OCI-LY7 (cell line): ENCODE results near the gene LRRC4B. TPM values are rescaled to one million over a fixed set of nuclear protein-coding genes. Genes with fewer than 3 reads are reported as not detected.
A peak's percentile ranks its signal among the peaks of the same experiment; 100 is the strongest.

Experiments
- BruUV-seq: library from RNA; stranded (reverse); fragments of 400-500 nt; replicated peaks from 2 replicates; lab custom pipeline; 2021; lab: Mats Ljungman, UMichigan
- CTCF ChIA-PET: fragments of 300-600 bp; sonication (Branson Sonifier 250); formaldehyde crosslinking; loops from one replicate; lab custom pipeline; 2022; ENCODE audit warnings: antibody characterized with exemption; ENCODE audit not compliant: unreplicated experiment; lab: Charles Lee
- POLR2A ChIA-PET: fragments of 300-600 bp; sonication (Branson Sonifier 250); formaldehyde crosslinking; loops from one replicate; lab custom pipeline; 2022; ENCODE audit warnings: antibody characterized with exemption; lab: Charles Lee
- DNase-seq: peaks from one replicate; pipeline ENCODE4 v3.0.0-alpha.2; 2015; ENCODE audit warnings: low spot score
- H2AFZ ChIP-seq: fragments of 200-600 bp; sonication (generic), shearing (Covaris generic); 2 replicates; pipeline ENCODE4 v1.6.1; 2014; ENCODE audit warnings: mild to moderate bottlenecking, antibody characterized with exemption, low read length, moderate library complexity
- H3K27ac ChIP-seq: fragments of 200-600 bp; sonication (generic); 2 replicates; pipeline ENCODE4 v1.5.1; 2014; ENCODE audit warnings: mixed run types, low read depth, mild to moderate bottlenecking, moderate library complexity, low read length, inconsistent platforms; ENCODE audit not compliant: poor library complexity, severe bottlenecking
- H3K36me3 ChIP-seq: fragments of 200-600 bp; sonication (generic); 2 replicates; pipeline ENCODE4 v1.6.1; 2014; ENCODE audit warnings: mild to moderate bottlenecking, antibody characterized with exemption, low read length, moderate library complexity, mixed read lengths; ENCODE audit not compliant: insufficient read depth
- H3K4me1 ChIP-seq: fragments of 200-600 bp; sonication (generic); 2 replicates; pipeline ENCODE4 v1.5.1; 2014; ENCODE audit warnings: mild to moderate bottlenecking, low read length; ENCODE audit not compliant: insufficient read depth, poor library complexity, severe bottlenecking
- H3K4me2 ChIP-seq: fragments of 200-600 bp; sonication (generic); 2 replicates; pipeline ENCODE4 v1.6.1; 2014; ENCODE audit warnings: mild to moderate bottlenecking, low read length
- H3K4me3 ChIP-seq: fragments of 200-600 bp; sonication (generic); 2 replicates; pipeline ENCODE4 v1.5.1; 2014; ENCODE audit warnings: mild to moderate bottlenecking, low read depth, low read length; ENCODE audit not compliant: poor library complexity, severe bottlenecking
- H3K79me2 ChIP-seq: fragments of 200-600 bp; sonication (generic); 2 replicates; pipeline ENCODE4 v1.6.1; 2016; ENCODE audit warnings: low read depth, mild to moderate bottlenecking, low read length, moderate library complexity, mixed read lengths; ENCODE audit not compliant: insufficient read depth
- H3K9me2 ChIP-seq: fragments of 200-600 bp; sonication (generic); 2 replicates; pipeline ENCODE4 v1.6.1; 2016; ENCODE audit warnings: mild to moderate bottlenecking, low read length, mixed read lengths; ENCODE audit not compliant: insufficient read depth
- H3K9me3 ChIP-seq: fragments of 200-600 bp; sonication (generic); 2 replicates; pipeline ENCODE4 v1.6.1; 2014; ENCODE audit warnings: mild to moderate bottlenecking, mixed run types, low read length, mixed read lengths
- H4K20me1 ChIP-seq: fragments of 200-600 bp; sonication (generic); 2 replicates; pipeline ENCODE4 v1.6.1; 2014; ENCODE audit warnings: mild to moderate bottlenecking, antibody characterized with exemption, low read length, moderate library complexity, mixed read lengths; ENCODE audit not compliant: insufficient read depth
- EZH2phosphoT487 ChIP-seq: fragments of 200-600 bp; sonication (generic); IDR thresholded peaks from 2 replicates; pipeline ENCODE4 v1.6.1; 2018; ENCODE audit warnings: low read depth, borderline replicate concordance, mild to moderate bottlenecking, mixed run types, antibody characterized with exemption, low read length, moderate library complexity, mixed read lengths
- intact Hi-C: fragments of 100-400 bp; cut with micrococcal nuclease; formaldehyde crosslinking; loops from one replicate; pipeline ENCODE4 v1.10.0; 2022; ENCODE audit not compliant: unreplicated experiment
- total RNA-seq, 2 experiments: library from RNA; depleted of rRNA in 1 of 2; stranded (reverse); fragments of >200 nt in 1 of 2; shearing (Covaris generic) in 1 of 2; gene quantifications; 2 replicates each; pipeline ENCODE4 v1.2.3, GENCODE V29; 2014 to 2022
- TF ChIP-seq, protein P1 (sequence below): fragments of 200-600 bp; sonication (generic); conservative IDR thresholded peaks from 2 replicates; pipeline ENCODE4 v1.5.1; 2014; ENCODE audit warnings: mild to moderate bottlenecking, antibody characterized with exemption, low read length, moderate library complexity, mixed read lengths

Gene LRRC4B
- total RNA-seq, 2 experiments from 2014 or later = 0.29 TPM; not detected in 1

DNA sequence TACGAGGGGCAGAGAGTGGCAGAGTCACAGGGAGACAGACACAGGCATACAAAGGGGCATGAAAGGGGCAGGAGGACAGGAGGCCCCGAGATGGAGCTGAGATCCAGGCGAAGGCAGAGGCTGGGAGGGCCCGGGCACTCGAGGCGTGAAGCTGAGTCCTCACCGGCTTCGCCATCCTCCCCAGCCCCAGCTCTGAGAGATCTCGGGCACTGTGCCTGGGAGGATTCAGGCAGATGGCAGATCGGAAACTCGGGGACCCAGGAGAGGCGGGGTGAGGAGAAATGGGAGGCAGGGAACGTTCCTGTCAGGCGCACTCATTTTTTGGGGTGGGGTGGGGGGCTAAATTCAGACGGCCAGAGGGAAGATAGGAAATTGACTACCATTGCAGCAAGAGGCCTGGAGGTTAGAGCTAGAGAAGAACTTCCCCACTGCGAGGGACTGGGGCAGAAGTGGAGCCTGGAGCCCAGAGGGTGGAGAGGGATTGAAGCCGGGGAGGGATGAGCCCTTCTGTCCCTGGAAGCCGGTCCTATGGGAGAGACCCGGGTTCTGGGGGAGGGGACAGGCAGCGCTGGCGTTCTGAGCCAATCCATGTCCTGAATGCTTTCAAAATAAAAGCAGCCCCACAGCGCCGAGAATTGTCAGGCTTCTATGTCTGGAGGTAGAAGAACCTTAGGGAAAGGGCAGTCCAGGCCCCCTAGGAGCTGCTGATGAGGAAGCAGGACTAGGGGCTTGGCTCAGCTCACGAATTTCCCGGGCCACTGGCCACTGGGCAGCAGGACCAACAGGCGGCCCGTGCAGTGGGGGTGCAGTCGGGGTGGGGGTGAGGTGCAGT is 12.6 kb downstream of the LRRC4B start:
- ChIA-PET CTCF (interaction anchor here (0.6 to 0.7 kb wide), 4 partner anchors 22 to 1023 kb away, joined by 3 to 13 read pairs (median 3); no protein-coding TSS in a partner anchor), POLR2A (interaction anchor here (0.5 kb wide), 1 partner anchor 248 kb away, joined by 3 read pairs; no protein-coding TSS in a partner anchor)
- intact Hi-C loops = loop anchor here (2.0 kb wide), 1 partner anchor 199 kb away; no protein-coding TSS in a partner anchor
- Histone ChIP-seq H3K36me3 (no peaks in the 10 kb centered on the region), H3K27ac (no peak overlapping the region), H3K79me2 (no peaks in the 10 kb centered on the region), H4K20me1 (no peaks in the 10 kb centered on the region), H3K4me2 (peak overlapping the region; percentile 88), H3K9me3 (no peaks in the 10 kb centered on the region), H2AFZ (peak overlapping the region; percentile 93; the same call in 1 of the 2 replicates), H3K4me1 (no peaks in the 10 kb centered on the region), H3K4me3 (peak overlapping the region; percentile 69), H3K9me2 (no peaks in the 10 kb centered on the region)
- no peak for DNase-seq
- BruUV-seq = no TSS peak
- TF ChIP-seq, protein P1, sequence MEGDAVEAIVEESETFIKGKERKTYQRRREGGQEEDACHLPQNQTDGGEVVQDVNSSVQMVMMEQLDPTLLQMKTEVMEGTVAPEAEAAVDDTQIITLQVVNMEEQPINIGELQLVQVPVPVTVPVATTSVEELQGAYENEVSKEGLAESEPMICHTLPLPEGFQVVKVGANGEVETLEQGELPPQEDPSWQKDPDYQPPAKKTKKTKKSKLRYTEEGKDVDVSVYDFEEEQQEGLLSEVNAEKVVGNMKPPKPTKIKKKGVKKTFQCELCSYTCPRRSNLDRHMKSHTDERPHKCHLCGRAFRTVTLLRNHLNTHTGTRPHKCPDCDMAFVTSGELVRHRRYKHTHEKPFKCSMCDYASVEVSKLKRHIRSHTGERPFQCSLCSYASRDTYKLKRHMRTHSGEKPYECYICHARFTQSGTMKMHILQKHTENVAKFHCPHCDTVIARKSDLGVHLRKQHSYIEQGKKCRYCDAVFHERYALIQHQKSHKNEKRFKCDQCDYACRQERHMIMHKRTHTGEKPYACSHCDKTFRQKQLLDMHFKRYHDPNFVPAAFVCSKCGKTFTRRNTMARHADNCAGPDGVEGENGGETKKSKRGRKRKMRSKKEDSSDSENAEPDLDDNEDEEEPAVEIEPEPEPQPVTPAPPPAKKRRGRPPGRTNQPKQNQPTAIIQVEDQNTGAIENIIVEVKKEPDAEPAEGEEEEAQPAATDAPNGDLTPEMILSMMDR = no peak
- no peak for TF ChIP-seq EZH2phosphoT487

DNA sequence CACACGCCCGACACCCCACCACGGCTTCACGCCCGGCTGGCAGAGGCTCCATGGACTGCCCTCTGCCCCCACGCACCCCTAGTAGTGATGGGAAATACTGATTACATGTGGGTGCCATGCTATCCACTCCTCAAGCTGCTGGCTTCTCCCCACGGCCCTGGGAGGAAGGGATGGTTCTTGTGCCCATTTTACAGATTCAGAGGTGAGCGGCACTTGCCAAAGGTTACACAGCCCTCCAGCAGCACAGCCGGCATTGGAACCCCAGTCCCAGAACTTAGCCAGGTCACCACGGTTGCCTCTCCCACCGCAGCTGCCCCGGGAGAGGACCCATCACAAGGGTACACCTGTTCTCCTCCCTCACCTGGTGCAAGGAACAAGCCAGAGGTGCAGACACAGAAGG is 13.2 kb downstream of the LRRC4B start:
- no peaks in the 10 kb centered on the region for H4K20me1 ChIP-seq
- no peaks in the 10 kb centered on the region for H3K9me2 ChIP-seq
- ChIA-PET CTCF (no interaction called here), POLR2A (interaction anchor here (0.5 kb wide), 1 partner anchor 249 kb away, joined by 3 read pairs; no protein-coding TSS in a partner anchor)
- no peak for TF ChIP-seq EZH2phosphoT487
- H3K4me3 ChIP-seq = no peak overlapping the region
- no peaks in the 10 kb centered on the region for H3K9me3 ChIP-seq
- H3K4me1 ChIP-seq = no peaks in the 10 kb centered on the region
- H2AFZ ChIP-seq = no peak overlapping the region
- H3K79me2 ChIP-seq = no peaks in the 10 kb centered on the region
- BruUV-seq = no TSS peak
- H3K27ac ChIP-seq = no peak overlapping the region
- H3K4me2 ChIP-seq = no peak overlapping the region
- H3K36me3 ChIP-seq = no peaks in the 10 kb centered on the region
- intact Hi-C loops = no loop called here
- DNase-seq = no peak

DNA sequence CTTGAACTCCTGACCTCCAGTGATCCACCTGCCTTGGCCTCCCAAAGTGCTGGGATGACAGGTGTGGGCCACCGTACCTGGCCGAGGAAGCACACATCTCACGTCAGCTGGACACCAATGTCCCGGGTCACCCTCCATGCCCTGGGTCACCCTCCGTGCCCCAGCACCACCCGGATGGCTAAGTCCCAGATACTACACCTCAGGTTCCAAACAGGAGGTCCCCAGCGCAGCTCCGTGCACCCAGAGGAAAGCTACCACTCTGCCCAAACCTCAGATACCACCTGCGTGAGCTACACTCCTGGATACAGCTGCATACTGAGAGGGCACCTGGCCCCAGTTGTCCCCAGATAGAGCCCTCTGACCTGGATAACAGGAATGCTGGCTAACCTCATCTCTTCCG is 14.0 kb downstream of the LRRC4B start:
- no peak for DNase-seq
- TF ChIP-seq, protein P1 = no peak
- TF ChIP-seq EZH2phosphoT487 = no peak
- Histone ChIP-seq H3K36me3 (no peaks in the 10 kb centered on the region), H2AFZ (no peak overlapping the region), H3K79me2 (no peaks in the 10 kb centered on the region), H3K4me3 (no peak overlapping the region), H3K4me2 (no peak overlapping the region), H3K9me2 (no peaks in the 10 kb centered on the region), H3K9me3 (no peaks in the 10 kb centered on the region), H3K27ac (no peak overlapping the region), H4K20me1 (no peaks in the 10 kb centered on the region), H3K4me1 (no peaks in the 10 kb centered on the region)
- intact Hi-C loops = no loop called here
- CTCF ChIA-PET = no interaction called here
- POLR2A ChIA-PET = no interaction called here
- no TSS peak for BruUV-seq
